ENCODE results near the gene CAMKV.

CAMKV gene

DNA sequence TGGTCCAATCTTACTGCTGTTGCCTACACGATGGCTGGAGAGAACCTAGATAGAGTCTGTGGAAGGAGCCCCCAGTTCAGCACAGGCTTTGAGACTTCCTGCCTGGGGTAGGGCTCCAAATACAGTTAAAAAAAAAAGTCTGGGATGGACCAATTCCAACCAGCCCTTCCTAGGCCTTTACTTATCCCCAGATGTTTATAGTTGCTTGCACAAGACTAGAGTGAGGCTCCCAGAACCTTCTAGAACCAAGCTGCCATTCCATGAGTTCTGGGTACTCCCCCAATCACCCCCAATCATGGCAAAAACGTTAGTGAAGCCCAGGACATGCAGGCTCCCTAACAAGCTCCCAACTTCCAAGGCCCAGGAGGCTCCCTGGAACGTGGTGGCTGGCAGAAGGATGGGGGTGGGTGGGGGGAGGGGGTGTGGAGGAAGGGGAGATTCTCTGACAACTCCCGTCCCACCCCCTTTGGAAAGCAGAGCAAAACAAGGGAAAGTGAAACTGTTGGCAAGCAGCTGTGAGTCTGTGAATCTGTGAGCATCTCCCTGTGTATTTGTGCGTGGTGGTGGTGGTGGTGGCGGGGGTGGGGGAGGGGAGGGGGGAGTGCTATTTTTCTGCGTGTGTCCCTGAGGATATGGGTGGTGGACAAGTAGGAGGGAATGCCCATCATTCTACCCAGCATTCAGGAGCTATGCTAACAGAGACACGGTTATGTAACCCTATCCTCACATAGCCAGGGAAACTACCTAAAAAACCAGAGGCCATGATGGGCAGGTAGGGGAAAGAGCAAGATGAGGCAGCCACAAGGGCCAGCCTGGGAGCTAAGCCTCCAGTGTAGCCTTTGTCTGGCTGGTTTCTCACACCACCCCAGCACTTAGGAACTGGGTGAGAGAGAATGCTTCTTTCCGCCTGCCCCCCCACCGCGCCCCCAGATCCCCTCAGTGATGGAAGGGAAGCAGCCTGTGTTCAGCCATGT, 31.9 kb upstream of the CAMKV start:
- Histone ChIP-seq H3K9ac (ENCODE audit: low read length) (no peak overlapping the region; the same call in 1 of the 2 replicates), H4K20me1 (ENCODE audit: insufficient read depth, low read length) (no peaks in the 10 kb centered on the region), H3K27ac (ENCODE audit: low read depth, low read length, poor library complexity, severe bottlenecking) (no peak overlapping the region), H3K27me3 (ENCODE audit: insufficient read depth, low read length) (no peaks in the 10 kb centered on the region), H3K79me2 (ENCODE audit: insufficient read depth, low read length) (no peaks in the 10 kb centered on the region), H3K4me1 (ENCODE audit: insufficient read depth, low read length, severe bottlenecking) (peaks cover 40% of the 10 kb centered on the region), H2AFZ (ENCODE audit: low read length) (no peak overlapping the region), H3F3A (ENCODE audit: insufficient read depth, low read length) (no peaks in the 10 kb centered on the region), H3K9me3 (ENCODE audit: low read length) (no peaks in the 10 kb centered on the region), H3K4me3 (ENCODE audit: low read depth, low read length, poor library complexity, severe bottlenecking) (peak overlapping the region; percentile 63), H3K9me2 (ENCODE audit: low read depth, low read length) (no peaks in the 10 kb centered on the region), H3K4me2 (ENCODE audit: low read length) (peak overlapping the region; percentile 8; the same call in 1 of the 2 replicates), H3K36me3 (ENCODE audit: insufficient read depth, low read length) (no peaks in the 10 kb centered on the region)
- TF ChIP-seq EZH2 (IDR thresholded peaks at IDR 0.05; ENCODE audit: borderline replicate concordance, low read length), result no peak
- TF ChIP-seq, protein P1, sequence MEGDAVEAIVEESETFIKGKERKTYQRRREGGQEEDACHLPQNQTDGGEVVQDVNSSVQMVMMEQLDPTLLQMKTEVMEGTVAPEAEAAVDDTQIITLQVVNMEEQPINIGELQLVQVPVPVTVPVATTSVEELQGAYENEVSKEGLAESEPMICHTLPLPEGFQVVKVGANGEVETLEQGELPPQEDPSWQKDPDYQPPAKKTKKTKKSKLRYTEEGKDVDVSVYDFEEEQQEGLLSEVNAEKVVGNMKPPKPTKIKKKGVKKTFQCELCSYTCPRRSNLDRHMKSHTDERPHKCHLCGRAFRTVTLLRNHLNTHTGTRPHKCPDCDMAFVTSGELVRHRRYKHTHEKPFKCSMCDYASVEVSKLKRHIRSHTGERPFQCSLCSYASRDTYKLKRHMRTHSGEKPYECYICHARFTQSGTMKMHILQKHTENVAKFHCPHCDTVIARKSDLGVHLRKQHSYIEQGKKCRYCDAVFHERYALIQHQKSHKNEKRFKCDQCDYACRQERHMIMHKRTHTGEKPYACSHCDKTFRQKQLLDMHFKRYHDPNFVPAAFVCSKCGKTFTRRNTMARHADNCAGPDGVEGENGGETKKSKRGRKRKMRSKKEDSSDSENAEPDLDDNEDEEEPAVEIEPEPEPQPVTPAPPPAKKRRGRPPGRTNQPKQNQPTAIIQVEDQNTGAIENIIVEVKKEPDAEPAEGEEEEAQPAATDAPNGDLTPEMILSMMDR (IDR thresholded peaks at IDR 0.05; ENCODE audit: low read length), result no peak

DNA sequence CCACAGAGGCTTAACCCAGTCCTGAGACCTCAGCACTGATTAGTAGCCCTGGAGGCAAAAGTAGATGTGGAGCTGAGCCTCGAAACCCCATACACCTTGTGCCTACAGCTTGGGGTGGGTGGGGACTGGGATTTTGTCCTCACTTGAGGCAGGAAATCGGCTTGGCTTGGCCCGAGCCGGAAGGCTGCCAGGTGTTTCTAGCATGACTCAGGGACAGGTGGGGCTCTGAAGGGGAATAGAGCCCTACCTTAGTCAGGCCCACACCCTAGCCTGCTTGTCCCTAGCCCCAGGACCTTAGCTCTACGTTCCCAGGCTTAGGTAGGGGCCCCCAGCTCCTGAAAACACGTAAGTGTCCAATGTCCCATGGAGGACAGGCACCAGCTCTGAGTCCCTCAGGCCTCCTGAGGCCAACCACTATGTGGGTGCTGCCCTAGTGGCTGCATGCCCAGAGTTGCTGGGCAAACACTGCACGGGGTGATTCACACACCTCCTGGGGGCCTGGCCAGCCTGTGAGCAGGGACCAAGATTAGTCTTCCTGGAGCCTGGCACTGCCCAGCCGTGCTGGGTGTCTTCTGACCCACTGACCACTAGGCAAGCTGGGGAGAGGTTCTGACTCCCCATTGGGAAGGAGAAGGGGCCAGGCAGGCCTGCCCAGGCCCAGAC, 30.9 kb upstream of the CAMKV start:
- no peaks in the 10 kb centered on the region for H3K9me2 ChIP-seq (ENCODE audit: low read depth, low read length)
- H3K4me3 ChIP-seq (ENCODE audit: low read depth, low read length, poor library complexity, severe bottlenecking), result no peak overlapping the region
- H3K27me3 ChIP-seq (ENCODE audit: insufficient read depth, low read length), result no peaks in the 10 kb centered on the region
- H3F3A ChIP-seq (ENCODE audit: insufficient read depth, low read length), result no peaks in the 10 kb centered on the region
- TF ChIP-seq, protein P1 (IDR thresholded peaks at IDR 0.05; ENCODE audit: low read length), result no peak
- no peaks in the 10 kb centered on the region for H3K79me2 ChIP-seq (ENCODE audit: insufficient read depth, low read length)
- no peaks in the 10 kb centered on the region for H3K9me3 ChIP-seq (ENCODE audit: low read length)
- H4K20me1 ChIP-seq (ENCODE audit: insufficient read depth, low read length), result no peaks in the 10 kb centered on the region
- peaks cover 33% of the 10 kb centered on the region for H3K4me1 ChIP-seq (ENCODE audit: insufficient read depth, low read length, severe bottlenecking)
- H3K27ac ChIP-seq (ENCODE audit: low read depth, low read length, poor library complexity, severe bottlenecking), result peak overlapping the region; percentile 4
- no peak overlapping the region for H2AFZ ChIP-seq (ENCODE audit: low read length)
- H3K4me2 ChIP-seq (ENCODE audit: low read length), result no peak overlapping the region
- no peaks in the 10 kb centered on the region for H3K36me3 ChIP-seq (ENCODE audit: insufficient read depth, low read length)
- H3K9ac ChIP-seq (ENCODE audit: low read length), result no peak overlapping the region

DNA sequence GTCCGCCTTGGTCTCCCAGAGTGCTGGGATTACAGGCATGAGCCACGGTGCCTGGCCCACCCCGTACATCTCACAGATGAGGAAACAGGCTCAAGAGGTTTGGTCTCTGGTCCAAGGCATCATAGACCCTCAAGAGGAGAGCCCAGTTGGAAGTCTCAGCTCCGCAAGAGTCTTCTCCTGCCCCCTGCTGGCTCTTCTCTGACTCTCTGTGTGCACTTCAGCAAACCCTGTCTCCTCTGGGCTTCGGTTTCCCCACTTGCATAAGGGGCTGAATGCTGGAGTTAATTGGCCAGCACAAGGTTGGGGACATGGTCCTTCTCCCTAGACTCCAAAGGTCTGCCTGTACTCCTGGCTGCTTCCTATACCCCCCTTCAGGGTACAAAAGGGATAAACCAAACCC, 30.1 kb upstream of the CAMKV start:
- H3K36me3 ChIP-seq (ENCODE audit: insufficient read depth, low read length), result no peaks in the 10 kb centered on the region
- H3K9me3 ChIP-seq (ENCODE audit: low read length), result no peaks in the 10 kb centered on the region
- TF ChIP-seq, protein P1 (IDR thresholded peaks at IDR 0.05; ENCODE audit: low read length), result peak; percentile 68
- TF ChIP-seq EZH2 (IDR thresholded peaks at IDR 0.05; ENCODE audit: borderline replicate concordance, low read length), result no peak
- H3K79me2 ChIP-seq (ENCODE audit: insufficient read depth, low read length), result no peaks in the 10 kb centered on the region
- peaks cover 25% of the 10 kb centered on the region for H3K4me1 ChIP-seq (ENCODE audit: insufficient read depth, low read length, severe bottlenecking)
- H4K20me1 ChIP-seq (ENCODE audit: insufficient read depth, low read length), result no peaks in the 10 kb centered on the region
- no peaks in the 10 kb centered on the region for H3F3A ChIP-seq (ENCODE audit: insufficient read depth, low read length)
- H3K4me3 ChIP-seq (ENCODE audit: low read depth, low read length, poor library complexity, severe bottlenecking), result no peak overlapping the region
- no peak overlapping the region for H3K9ac ChIP-seq (ENCODE audit: low read length)
- no peak overlapping the region for H2AFZ ChIP-seq (ENCODE audit: low read length)
- no peaks in the 10 kb centered on the region for H3K9me2 ChIP-seq (ENCODE audit: low read depth, low read length)
- no peak overlapping the region for H3K4me2 ChIP-seq (ENCODE audit: low read length)
- no peak overlapping the region for H3K27ac ChIP-seq (ENCODE audit: low read depth, low read length, poor library complexity, severe bottlenecking)
- H3K27me3 ChIP-seq (ENCODE audit: insufficient read depth, low read length), result no peaks in the 10 kb centered on the region

All from OCI-LY1 (cell line).